Measurements from ENCODE around the gene TBC1D19.
"Not testable (repeated sequence)": the region's sequence is repeated elsewhere in the genome, so short reads cannot be mapped to it uniquely, and the experiment has no call there.

TBC1D19 gene

DNA sequence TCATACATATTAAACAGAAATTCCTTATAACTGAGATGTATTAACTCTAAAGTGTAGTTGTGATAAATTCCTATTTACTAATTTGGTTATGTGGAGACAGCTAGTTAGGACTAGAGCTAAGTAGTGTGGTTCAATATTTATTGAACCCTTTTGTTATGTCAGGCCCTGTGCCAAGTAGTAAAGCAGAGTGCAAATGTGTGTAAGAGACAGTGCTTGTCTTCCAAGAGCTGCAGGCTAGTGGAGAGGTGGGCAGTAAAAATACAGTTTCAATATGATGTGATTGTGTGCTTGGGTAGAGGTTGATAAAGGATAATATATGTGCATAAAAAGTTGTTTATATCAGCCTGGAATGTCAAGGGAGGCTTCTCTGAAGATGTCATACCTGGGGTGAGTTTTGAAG lies 80.0 kb downstream of the TBC1D19 start:
- no peak for TF ChIP-seq JUND (IDR thresholded peaks at IDR 0.05; ENCODE audit: low read depth)
- in situ Hi-C loops (cut with HindIII; ENCODE audit: low pct_unique_long_range_greater_than_20kb, low sequenced_read_pairs) = no loop called here

DNA sequence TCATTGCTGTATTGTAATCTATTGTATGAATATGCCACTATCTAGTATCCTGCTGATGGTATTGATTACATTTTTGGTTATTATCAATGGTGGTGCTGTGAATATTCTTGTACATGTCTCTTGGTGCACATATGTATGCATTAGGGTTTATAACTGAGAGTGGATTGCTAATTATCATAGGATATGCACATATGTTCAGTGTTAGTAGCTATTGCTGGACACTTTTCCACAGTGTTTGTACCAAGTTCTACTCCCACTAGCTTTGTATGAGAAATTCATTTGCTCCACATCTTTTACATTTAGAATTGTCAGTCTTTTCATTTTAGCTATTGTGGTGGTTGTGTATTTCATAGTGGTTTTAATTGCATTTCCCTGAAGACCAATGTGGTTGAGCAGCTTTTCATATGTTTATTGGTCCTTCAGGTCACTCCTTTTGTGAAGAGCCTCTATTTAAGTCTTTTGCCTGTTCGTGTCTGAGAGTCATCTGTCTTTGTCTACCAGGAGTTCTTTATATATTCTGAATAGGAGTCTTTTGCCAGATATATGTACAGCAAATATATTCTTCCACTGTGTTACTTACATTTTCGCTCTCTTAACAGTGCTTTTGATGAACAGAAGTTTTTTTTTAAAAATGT lies 87.1 kb downstream of the TBC1D19 start:
- DNase-seq (ENCODE audit: low read depth in 1 of 2, low spot score in 1 of 2) = no peak
- in situ Hi-C loops (cut with HindIII; ENCODE audit: low pct_unique_long_range_greater_than_20kb, low sequenced_read_pairs) = no loop called here
- no peak for TF ChIP-seq JUND (IDR thresholded peaks at IDR 0.05; ENCODE audit: low read depth)

More for the DNA sequence above, 80.0 kb downstream of the TBC1D19 start:
- DNase-seq (ENCODE audit: low read depth in 1 of 2, low spot score in 1 of 2) = no peak

DNA sequence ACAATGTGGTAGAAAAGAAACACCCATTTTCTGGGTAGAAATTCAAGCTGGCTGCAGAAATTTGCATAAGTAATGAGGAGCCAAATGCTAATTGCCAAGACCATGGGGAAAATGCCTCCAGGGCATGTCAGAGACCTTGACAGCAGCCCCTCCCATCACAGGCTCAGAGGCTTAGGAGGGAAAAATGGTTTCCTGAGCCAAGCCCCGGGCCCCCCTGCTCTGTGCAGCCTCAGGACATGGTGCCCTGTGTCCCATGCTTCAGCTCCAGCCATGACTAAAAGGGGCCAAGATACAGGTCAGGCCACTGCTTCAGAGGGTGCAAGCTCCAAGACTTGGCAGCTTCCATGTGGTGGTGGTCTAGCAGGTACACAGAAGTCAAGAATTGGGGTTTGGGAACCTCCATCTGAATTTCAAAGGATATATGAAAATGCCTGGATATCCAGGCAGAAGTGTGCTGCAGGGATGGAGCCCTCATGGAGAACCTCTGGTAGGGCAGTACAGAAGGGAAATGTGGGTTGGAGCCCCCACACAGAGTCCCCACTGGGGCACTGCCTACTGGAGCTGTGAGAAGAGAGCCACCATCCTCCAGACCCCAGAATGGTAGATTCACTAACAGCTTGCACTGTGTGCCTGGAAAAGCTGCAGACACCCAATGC lies 95.3 kb downstream of the TBC1D19 start:
- DNase-seq (ENCODE audit: low read depth in 1 of 2, low spot score in 1 of 2); in situ Hi-C loops (cut with HindIII; ENCODE audit: low pct_unique_long_range_greater_than_20kb, low sequenced_read_pairs): not testable (repeated sequence)

DNA sequence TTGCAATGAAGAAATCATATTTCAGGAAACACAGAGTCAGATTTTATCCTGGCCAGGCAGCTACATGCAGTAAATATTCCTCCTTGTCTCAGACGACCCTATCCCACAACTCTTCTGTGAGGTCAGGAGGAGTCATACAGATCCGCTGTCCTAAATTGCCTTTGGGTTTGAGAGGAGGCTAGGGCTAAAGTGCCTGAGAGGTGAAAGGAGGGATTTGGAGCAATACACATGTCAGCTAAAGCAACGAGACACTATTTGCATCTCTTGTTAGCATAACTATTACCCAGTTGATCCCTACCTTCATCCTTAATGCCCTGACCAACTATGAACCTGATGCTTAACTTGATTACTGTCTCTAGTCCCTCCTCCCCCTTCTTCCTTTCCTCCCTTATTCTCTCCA lies 98.6 kb downstream of the TBC1D19 start:
- in situ Hi-C loops (cut with HindIII; ENCODE audit: low pct_unique_long_range_greater_than_20kb, low sequenced_read_pairs) = no loop called here
- no peak for TF ChIP-seq JUND (IDR thresholded peaks at IDR 0.05; ENCODE audit: low read depth)
- DNase-seq (ENCODE audit: low read depth in 1 of 2, low spot score in 1 of 2) = no peak

DNA sequence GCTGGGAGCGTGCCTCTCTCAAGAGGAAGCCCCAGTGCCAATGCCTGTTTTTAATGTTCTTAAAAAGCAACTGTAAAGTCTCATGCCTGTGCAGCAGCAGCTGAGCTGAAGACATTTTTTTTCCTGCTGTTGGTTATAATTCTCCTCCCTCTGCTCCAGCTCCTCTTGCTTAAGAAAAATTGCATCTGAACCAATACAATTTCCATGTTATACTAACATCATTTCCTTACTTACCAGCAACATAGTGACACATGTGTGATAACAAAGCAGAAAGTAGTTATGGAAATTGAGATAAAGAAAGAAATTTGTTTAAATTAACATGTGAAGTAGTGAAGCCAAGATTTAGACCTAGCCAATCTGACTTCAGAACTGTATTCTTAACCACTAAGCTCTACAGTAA lies 101.4 kb downstream of the TBC1D19 start:
- in situ Hi-C loops (cut with HindIII; ENCODE audit: low pct_unique_long_range_greater_than_20kb, low sequenced_read_pairs) = no loop called here
- no peak for TF ChIP-seq JUND (IDR thresholded peaks at IDR 0.05; ENCODE audit: low read depth)

DNA sequence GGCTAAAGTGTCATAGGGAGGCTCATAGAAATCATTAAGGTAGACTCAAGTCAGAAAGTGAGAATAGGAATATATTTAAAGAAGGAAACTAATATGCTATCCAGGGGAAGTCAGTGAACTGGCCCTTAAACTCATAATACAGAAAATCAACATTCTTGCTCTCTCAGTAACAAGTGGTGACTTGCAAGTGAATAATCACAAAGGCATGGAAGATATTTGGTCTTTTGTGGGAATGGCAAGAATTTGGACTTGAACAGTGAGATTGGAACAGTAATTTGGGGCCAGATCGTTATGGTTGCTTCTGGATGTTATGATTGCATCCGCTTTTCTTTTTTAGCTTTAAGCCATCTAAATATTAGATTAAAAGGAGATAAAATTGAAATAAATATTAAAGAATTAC lies 103.8 kb downstream of the TBC1D19 start:
- TF ChIP-seq JUND (IDR thresholded peaks at IDR 0.05; ENCODE audit: low read depth) = no peak
- DNase-seq (ENCODE audit: low read depth in 1 of 2, low spot score in 1 of 2) = no peak
- in situ Hi-C loops (cut with HindIII; ENCODE audit: low pct_unique_long_range_greater_than_20kb, low sequenced_read_pairs) = no loop called here

More for the DNA sequence above, 101.4 kb downstream of the TBC1D19 start:
- no peak for DNase-seq (ENCODE audit: low read depth in 1 of 2, low spot score in 1 of 2)

DNA sequence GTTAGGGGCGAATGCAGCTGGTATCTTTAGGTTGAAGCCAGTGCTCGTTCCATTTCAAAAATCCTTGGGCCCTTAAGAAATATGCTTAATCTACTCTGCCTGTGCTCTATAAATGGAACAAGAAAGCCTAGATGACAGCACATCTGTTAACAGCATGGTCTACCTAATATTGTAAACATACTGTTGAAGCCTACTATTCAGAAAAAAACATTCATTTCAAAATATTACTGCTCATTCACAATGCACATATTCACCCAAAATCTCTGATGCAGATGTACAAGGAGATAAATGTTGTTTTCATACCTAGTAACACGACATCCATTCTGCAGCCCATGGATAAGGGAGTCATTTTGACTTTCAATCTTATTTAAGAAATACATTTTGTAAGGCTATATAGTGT lies 106.6 kb downstream of the TBC1D19 start:
- in situ Hi-C loops (cut with HindIII; ENCODE audit: low pct_unique_long_range_greater_than_20kb, low sequenced_read_pairs) = no loop called here
- DNase-seq (ENCODE audit: low read depth in 1 of 2, low spot score in 1 of 2) = no peak

DNA sequence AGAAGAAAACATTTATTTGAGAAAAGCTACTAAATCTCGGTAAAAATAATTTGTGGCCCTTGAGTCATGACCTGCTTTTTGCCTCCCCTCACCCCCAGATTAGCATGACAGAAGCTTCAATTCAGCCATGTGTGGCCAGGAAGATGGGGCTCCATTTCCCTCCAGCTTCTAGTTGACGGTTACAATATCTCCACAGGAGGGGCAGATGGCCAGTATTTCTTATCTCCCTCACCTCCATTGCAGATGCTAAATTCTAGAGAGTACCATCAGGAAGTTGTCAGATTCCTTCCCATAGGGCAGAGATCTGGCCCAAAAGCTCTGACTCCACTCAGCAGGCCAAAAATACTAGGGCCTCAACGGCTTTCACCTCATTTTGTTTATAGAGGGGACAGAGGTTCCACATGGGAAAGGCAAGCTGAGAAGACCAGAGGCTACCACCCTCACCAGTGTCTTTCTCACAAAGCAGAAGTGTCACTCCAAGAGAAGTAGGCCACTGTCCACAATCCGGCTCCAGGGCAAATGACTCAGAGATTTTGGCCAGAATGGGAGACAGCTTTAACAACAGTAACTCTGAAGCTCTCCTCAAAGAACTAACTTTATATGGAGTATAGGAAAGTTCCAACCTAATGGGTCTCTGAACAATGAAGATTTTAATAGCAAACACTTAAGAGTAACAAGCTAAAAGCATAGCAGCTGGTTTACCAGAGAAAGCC lies 108.3 kb downstream of the TBC1D19 start:
- TF ChIP-seq JUND (IDR thresholded peaks at IDR 0.05; ENCODE audit: low read depth) = no peak
- in situ Hi-C loops (cut with HindIII; ENCODE audit: low pct_unique_long_range_greater_than_20kb, low sequenced_read_pairs) = no loop called here
- DNase-seq (ENCODE audit: low read depth in 1 of 2, low spot score in 1 of 2) = no peak

More for the DNA sequence above, 106.6 kb downstream of the TBC1D19 start:
- TF ChIP-seq JUND (IDR thresholded peaks at IDR 0.05; ENCODE audit: low read depth) = no peak

DNA sequence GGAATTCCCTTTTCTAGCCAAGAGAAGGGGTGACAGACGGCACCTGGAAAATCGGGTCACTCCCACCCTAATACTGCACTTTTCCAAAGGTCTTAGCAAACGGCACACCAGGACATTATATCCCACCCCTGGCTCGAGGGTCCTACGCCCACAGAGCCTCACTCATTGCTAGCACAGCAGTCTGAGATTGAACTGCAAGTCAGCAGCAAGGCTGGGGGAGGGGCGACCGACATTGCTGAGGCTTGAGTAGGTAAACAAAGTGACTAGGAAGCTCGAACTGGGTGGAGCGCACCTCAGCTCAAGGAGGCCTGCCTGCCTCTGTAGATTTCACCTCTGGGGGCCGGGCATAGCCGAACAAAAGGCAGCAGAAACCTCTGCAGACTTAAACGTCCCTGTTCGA lies 110.2 kb downstream of the TBC1D19 start:
- in situ Hi-C loops (cut with HindIII; ENCODE audit: low pct_unique_long_range_greater_than_20kb, low sequenced_read_pairs); DNase-seq (ENCODE audit: low read depth in 1 of 2, low spot score in 1 of 2): not testable (repeated sequence)

DNA sequence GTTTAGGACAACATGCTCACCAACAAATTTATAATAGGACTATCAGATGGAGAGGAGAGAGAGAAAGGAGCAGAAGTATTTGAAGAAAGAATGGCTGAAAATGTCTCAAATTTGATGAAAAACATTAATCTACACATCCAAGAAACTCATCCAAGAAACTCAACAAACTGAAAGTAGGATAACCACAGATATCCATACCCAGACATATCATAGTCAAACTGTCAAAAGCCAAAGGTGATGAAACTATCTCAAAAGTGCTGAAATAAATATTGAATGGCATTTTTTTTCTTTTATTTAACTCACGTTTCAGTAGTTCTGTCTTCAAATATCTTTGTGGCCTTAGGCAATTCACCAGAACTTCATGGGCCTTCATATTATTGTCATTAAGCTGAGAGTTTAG lies 116.2 kb downstream of the TBC1D19 start:
- DNase-seq (ENCODE audit: low read depth in 1 of 2, low spot score in 1 of 2) = no peak
- TF ChIP-seq JUND (IDR thresholded peaks at IDR 0.05; ENCODE audit: low read depth) = no peak
- in situ Hi-C loops (cut with HindIII; ENCODE audit: low pct_unique_long_range_greater_than_20kb, low sequenced_read_pairs) = no loop called here

DNA sequence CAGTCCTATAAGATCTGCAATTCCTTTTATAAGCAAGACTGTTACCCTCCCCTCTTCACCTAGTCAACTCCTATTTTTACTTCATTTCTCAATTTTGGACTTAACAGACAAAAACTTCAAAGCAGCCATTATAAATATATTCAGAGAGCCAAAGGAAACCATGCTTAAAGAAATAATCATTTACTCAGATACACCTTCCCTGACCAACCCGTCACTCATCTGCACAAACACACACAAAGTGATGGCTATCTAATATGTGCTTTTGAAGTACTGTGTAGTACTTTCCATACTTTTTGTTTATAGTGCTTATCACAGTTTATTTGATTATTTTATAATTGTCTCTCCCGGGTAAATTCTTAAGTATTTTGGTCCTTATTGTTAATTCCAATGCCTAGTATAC lies 117.2 kb downstream of the TBC1D19 start:
- no peak for DNase-seq (ENCODE audit: low read depth in 1 of 2, low spot score in 1 of 2)
- no peak for TF ChIP-seq JUND (IDR thresholded peaks at IDR 0.05; ENCODE audit: low read depth)
- in situ Hi-C loops (cut with HindIII; ENCODE audit: low pct_unique_long_range_greater_than_20kb, low sequenced_read_pairs) = no loop called here

DNA sequence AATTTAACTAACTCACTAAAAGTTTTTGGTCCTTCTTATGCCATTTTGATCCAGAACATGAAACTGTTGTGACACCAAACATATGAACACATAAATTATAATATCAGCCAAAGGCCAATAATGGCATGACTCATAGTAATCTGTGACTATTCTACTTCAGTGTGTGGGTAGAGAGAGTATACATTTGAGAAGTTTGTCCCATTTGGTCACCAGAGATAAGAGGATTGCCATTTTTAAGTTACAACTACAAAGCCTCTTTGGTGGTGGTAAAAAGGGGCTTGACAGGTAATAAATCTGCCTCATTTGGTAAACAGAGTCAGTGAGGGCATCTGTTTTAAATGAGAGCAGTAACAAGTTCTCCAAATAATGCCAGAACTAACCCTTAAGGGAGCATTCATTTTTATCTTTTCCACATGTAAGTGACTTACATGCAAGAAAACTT lies 117.9 kb downstream of the TBC1D19 start:
- no peak for DNase-seq (ENCODE audit: low read depth in 1 of 2, low spot score in 1 of 2)
- TF ChIP-seq JUND (IDR thresholded peaks at IDR 0.05; ENCODE audit: low read depth) = no peak
- in situ Hi-C loops (cut with HindIII; ENCODE audit: low pct_unique_long_range_greater_than_20kb, low sequenced_read_pairs) = no loop called here

DNA sequence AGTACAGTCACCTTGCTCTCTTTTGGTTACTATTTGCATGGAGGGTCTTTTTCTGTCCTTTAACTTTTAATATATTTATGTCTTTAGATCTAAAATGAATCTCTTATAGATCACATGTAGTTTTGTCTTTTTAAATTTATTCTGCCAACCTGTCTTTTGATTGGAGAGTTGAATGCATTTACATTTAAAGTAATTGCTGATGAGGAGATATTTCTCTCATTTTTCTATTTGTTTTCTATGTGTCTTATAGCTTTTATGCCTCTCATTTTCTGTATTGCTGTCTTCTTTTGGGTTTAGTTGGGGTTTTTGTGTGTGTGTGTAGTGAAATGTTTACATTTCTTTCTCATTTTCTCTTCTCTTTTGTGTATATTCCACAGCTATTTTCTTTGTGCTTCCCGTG lies 123.5 kb downstream of the TBC1D19 start:
- in situ Hi-C loops (cut with HindIII; ENCODE audit: low pct_unique_long_range_greater_than_20kb, low sequenced_read_pairs) = no loop called here
- no peak for TF ChIP-seq JUND (IDR thresholded peaks at IDR 0.05; ENCODE audit: low read depth)
- no peak for DNase-seq (ENCODE audit: low read depth in 1 of 2, low spot score in 1 of 2)

Measured in T47D (cell line).